ENCODE results near the gene DBR1. TPM values are rescaled to one million over a fixed set of nuclear protein-coding genes. Genes with fewer than 3 reads are reported as not detected.
"Not testable (repeated sequence)": the region's sequence is repeated elsewhere in the genome, so short reads cannot be mapped to it uniquely, and the experiment has no call there.

The DBR1 gene
- total RNA-seq, 3 donors from 2014 or later (not counting 1 experiment from before 2014, with no cell fraction given) = 17.0 to 18.4 (median 17.5) TPM

GRCh38 chr3:138154534-138154933 lies 20.2 kb downstream of the DBR1 start:
- H3K4me3 ChIP-seq (ENCODE audit: low read length) = no peak overlapping the region
- Mint-ChIP-seq H3K4me1 (no peaks in the 10 kb centered on the region), H3K27ac (no peak overlapping the region), H3K4me3 (no peak overlapping the region), H3K27me3 (ENCODE audit: low read depth in 2 of 2) (peaks cover 3 to 9% of the 10 kb centered on the region in 2 donors), H3K36me3 (peaks cover 10% of the 10 kb centered on the region), H3K9me3 (peaks cover 7 to 8% of the 10 kb centered on the region in 2 donors)
- DNase-seq (no peak), ATAC-seq (no peak)
- H3K27me3 ChIP-seq (ENCODE audit: control insufficient read depth, insufficient read depth, low read length) = no peaks in the 10 kb centered on the region
- TF ChIP-seq CTCF (IDR thresholded peaks at IDR 0.05) = no peak
- H3K27ac ChIP-seq (ENCODE audit: low read length) = no peak overlapping the region
- intact Hi-C loops (cut with micrococcal nuclease) = no loop called here
- H3K4me1 ChIP-seq (ENCODE audit: control insufficient read depth, insufficient read depth, low read length) = no peaks in the 10 kb centered on the region
- H3K36me3 ChIP-seq (ENCODE audit: control insufficient read depth, insufficient read depth, low read length) = no peaks in the 10 kb centered on the region
- no peaks in the 10 kb centered on the region for H3K9me3 ChIP-seq (ENCODE audit: control insufficient read depth, insufficient read depth, low read length)

DNA sequence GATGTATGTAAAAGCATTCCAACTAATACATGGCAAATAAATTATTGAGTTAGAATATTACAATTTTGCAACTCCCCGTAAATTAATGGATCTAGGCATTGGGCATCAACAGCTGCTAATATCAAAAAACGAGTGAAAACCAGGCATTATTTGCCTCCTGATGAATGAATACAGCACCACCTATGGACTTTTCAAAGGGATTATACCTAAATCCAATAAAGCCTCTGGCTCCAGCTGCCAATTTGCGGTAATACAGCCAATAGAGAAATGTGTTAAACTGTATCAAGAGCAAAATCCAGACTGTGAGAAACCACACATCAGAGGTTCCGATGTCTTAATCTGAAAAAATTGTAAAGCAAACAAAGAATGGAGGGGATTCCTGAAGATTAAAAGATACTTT lies 26.2 kb downstream of the DBR1 start:
- H3K4me1 ChIP-seq (ENCODE audit: control insufficient read depth, insufficient read depth, low read length) = no peaks in the 10 kb centered on the region
- 82% methylated on average over 4 of the region's 4 CpGs for WGBS (ENCODE audit: insufficient coverage)
- Mint-ChIP-seq H3K27me3 (ENCODE audit: low read depth in 2 of 2) (peaks cover 7 to 18% of the 10 kb centered on the region in 2 donors), H3K27ac (no peak overlapping the region), H3K9me3 (peaks cover 2% of the 10 kb centered on the region in 2 donors), H3K4me3 (no peak overlapping the region), H3K4me1 (no peaks in the 10 kb centered on the region), H3K36me3 (no peaks in the 10 kb centered on the region)
- H3K4me3 ChIP-seq (ENCODE audit: low read length) = no peak overlapping the region
- H3K27ac ChIP-seq (ENCODE audit: low read length) = no peak overlapping the region
- DNase-seq (no peak), ATAC-seq (no peak)
- no peaks in the 10 kb centered on the region for H3K36me3 ChIP-seq (ENCODE audit: control insufficient read depth, insufficient read depth, low read length)
- H3K27me3 ChIP-seq (ENCODE audit: control insufficient read depth, insufficient read depth, low read length) = no peaks in the 10 kb centered on the region
- TF ChIP-seq CTCF (IDR thresholded peaks at IDR 0.05) = no peak
- intact Hi-C loops (cut with micrococcal nuclease) = no loop called here
- H3K9me3 ChIP-seq (ENCODE audit: control insufficient read depth, insufficient read depth, low read length) = no peaks in the 10 kb centered on the region

GRCh38 chr3:138142181-138142580 lies 32.5 kb downstream of the DBR1 start:
- H3K36me3 ChIP-seq (ENCODE audit: control insufficient read depth, insufficient read depth, low read length); H3K4me1 ChIP-seq (ENCODE audit: control insufficient read depth, insufficient read depth, low read length); H3K9me3 ChIP-seq (ENCODE audit: control insufficient read depth, insufficient read depth, low read length); H3K27ac Mint-ChIP-seq; ATAC-seq; H3K4me3 ChIP-seq (ENCODE audit: low read length); DNase-seq; intact Hi-C loops (cut with micrococcal nuclease); H3K9me3 Mint-ChIP-seq; H3K27me3 ChIP-seq (ENCODE audit: control insufficient read depth, insufficient read depth, low read length); H3K36me3 Mint-ChIP-seq; H3K4me3 Mint-ChIP-seq; H3K4me1 Mint-ChIP-seq; H3K27ac ChIP-seq (ENCODE audit: low read length): not testable (repeated sequence)
- H3K27me3 Mint-ChIP-seq (ENCODE audit: low read depth in 2 of 2) = peaks cover 16 to 36% of the 10 kb centered on the region in 2 donors
- WGBS (ENCODE audit: insufficient coverage) = 95% methylated on average over 3 of the region's 3 CpGs

DNA sequence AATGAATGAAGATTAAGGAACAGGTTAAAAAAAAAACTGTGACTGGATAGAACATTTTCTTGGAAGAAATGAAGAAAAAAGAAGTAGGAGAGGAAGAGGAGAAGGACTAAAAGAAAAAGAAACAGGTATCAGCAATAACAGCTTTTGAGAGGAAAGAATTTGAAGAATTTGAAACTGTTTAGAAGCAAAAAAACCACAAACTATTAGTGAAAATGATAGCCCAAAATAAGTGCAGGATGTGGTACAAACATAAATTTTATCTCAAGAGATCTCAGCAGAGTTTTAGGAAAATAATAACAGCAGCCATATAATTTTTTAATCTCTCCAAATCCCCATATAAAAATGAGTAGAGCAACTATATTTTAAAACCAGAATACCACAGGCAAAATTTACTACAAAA lies 33.8 kb downstream of the DBR1 start:
- ATAC-seq (no peak), DNase-seq (no peak)
- no peaks in the 10 kb centered on the region for H3K36me3 Mint-ChIP-seq
- no peaks in the 10 kb centered on the region for H3K27me3 ChIP-seq (ENCODE audit: control insufficient read depth, insufficient read depth, low read length)
- TF ChIP-seq CTCF (IDR thresholded peaks at IDR 0.05) = no peak
- H3K4me1 ChIP-seq (ENCODE audit: control insufficient read depth, insufficient read depth, low read length) = no peaks in the 10 kb centered on the region
- no peak overlapping the region for H3K4me3 Mint-ChIP-seq
- no peaks in the 10 kb centered on the region for H3K9me3 ChIP-seq (ENCODE audit: control insufficient read depth, insufficient read depth, low read length)
- H3K4me1 Mint-ChIP-seq = no peaks in the 10 kb centered on the region
- H3K4me3 ChIP-seq (ENCODE audit: low read length) = no peak overlapping the region
- H3K27me3 Mint-ChIP-seq (ENCODE audit: low read depth in 2 of 2) = peaks cover 15 to 33% of the 10 kb centered on the region in 2 donors
- H3K36me3 ChIP-seq (ENCODE audit: control insufficient read depth, insufficient read depth, low read length) = no peaks in the 10 kb centered on the region
- H3K9me3 Mint-ChIP-seq = no peaks in the 10 kb centered on the region
- no peak overlapping the region for H3K27ac ChIP-seq (ENCODE audit: low read length)
- intact Hi-C loops (cut with micrococcal nuclease) = no loop called here
- H3K27ac Mint-ChIP-seq = no peak overlapping the region
